Mammary microvascular endothelial cell (primary cell): ENCODE measurements around the gene SLC22A15. TPM values are rescaled to one million over a fixed set of nuclear protein-coding genes. Genes with fewer than 3 reads are reported as not detected.

Experiments
- total RNA-seq: library from RNA; depleted of rRNA; stranded (reverse); fragments of >200 nt; gene quantifications from 2 replicates; pipeline ENCODE4 v1.2.3, GENCODE V29; 2015

The SLC22A15 gene
- total RNA-seq = not detected in 2 replicates

GRCh38 chr1:115976062-115976920, at the start of gene SLC22A15:
Gene SLC22A15 (plus strand): TSS chr1:115976513. CDS start chr1:115976628, 115 bp downstream.

GRCh38 chr1:116110567-116111523, 134.5 kb downstream of the SLC22A15 start, which contains the start of gene MAB21L3:
Gene MAB21L3 (plus strand): TSS chr1:116111399. CDS start chr1:116112616, 1,217 bp downstream.

Other genes starting within 250 kb of the SLC22A15 start
- gene CASQ2, start 207.8 kb upstream of the SLC22A15 start, total RNA-seq = not detected in 2 replicates
- not detected in 2 replicates for gene NHLH2, start 135.4 kb upstream of the SLC22A15 start, total RNA-seq
- not detected in 2 replicates for gene MAB21L3, start 134.9 kb downstream of the SLC22A15 start, total RNA-seq